ENCODE results near the gene ME1.

Gene ME1

GRCh38 chr6:83436674-83437073, 5.8 kb upstream of the ME1 start:
- TF ChIP-seq CTCF (IDR thresholded peaks at IDR 0.05; ENCODE audit: low read depth, low read length, missing control alignments), result no peak
- no peak overlapping the region for H3K4me3 ChIP-seq (ENCODE audit: low read depth, low read length)
- in situ Hi-C loops (cut with HindIII; ENCODE audit: low sequenced_read_pairs), result no loop called here
- DNase-seq (ENCODE audit: low read depth), result no peak

GRCh38 chr6:83433177-83433576, 2.3 kb upstream of the ME1 start:
- no peak for DNase-seq (ENCODE audit: low read depth)
- no peak overlapping the region for H3K4me3 ChIP-seq (ENCODE audit: low read depth, low read length)
- no peak for TF ChIP-seq CTCF (IDR thresholded peaks at IDR 0.05; ENCODE audit: low read depth, low read length, missing control alignments)
- in situ Hi-C loops (cut with HindIII; ENCODE audit: low sequenced_read_pairs), result no loop called here

GRCh38 chr6:83432636-83433035, 1.8 kb upstream of the ME1 start:
- H3K4me3 ChIP-seq (ENCODE audit: low read depth, low read length), result no peak overlapping the region
- in situ Hi-C loops (cut with HindIII; ENCODE audit: low sequenced_read_pairs), result no loop called here
- TF ChIP-seq CTCF (IDR thresholded peaks at IDR 0.05; ENCODE audit: low read depth, low read length, missing control alignments), result no peak
- DNase-seq (ENCODE audit: low read depth), result no peak

GRCh38 chr6:83431545-83432155, 799 bp upstream of the ME1 start:
- no peak for TF ChIP-seq CTCF (IDR thresholded peaks at IDR 0.05; ENCODE audit: low read depth, low read length, missing control alignments)
- in situ Hi-C loops (cut with HindIII; ENCODE audit: low sequenced_read_pairs), result no loop called here
- H3K4me3 ChIP-seq (ENCODE audit: low read depth, low read length), result peak overlapping the region; percentile 75
- no peak for DNase-seq (ENCODE audit: low read depth)

GRCh38 chr6:83429857-83430610, 817 bp downstream of the ME1 start:
- peak overlapping the region; percentile 75 for H3K4me3 ChIP-seq (ENCODE audit: low read depth, low read length)
- TF ChIP-seq CTCF (IDR thresholded peaks at IDR 0.05; ENCODE audit: low read depth, low read length, missing control alignments), result no peak
- in situ Hi-C loops (cut with HindIII; ENCODE audit: low sequenced_read_pairs), result no loop called here
- DNase-seq (ENCODE audit: low read depth), result no peak

GRCh38 chr6:83429269-83429668, 1.6 kb downstream of the ME1 start:
- DNase-seq (ENCODE audit: low read depth), result no peak
- no peak for TF ChIP-seq CTCF (IDR thresholded peaks at IDR 0.05; ENCODE audit: low read depth, low read length, missing control alignments)
- peak overlapping the region; percentile 75 for H3K4me3 ChIP-seq (ENCODE audit: low read depth, low read length)
- in situ Hi-C loops (cut with HindIII; ENCODE audit: low sequenced_read_pairs), result no loop called here
